Common myeloid progenitor, CD34-positive (primary cell): ENCODE data around the gene PRSS21.
A peak's percentile ranks its signal among the peaks of the same experiment; 100 is the strongest.

Experiments
- CTCF ChIA-PET: fragments of 350-600 bp; sonication (Branson Sonifier 250); formaldehyde crosslinking; loops from one replicate; lab custom pipeline; 2021; ENCODE audit warnings: antibody characterized with exemption; lab: Charles Lee
- POLR2A ChIA-PET: fragments of 350-600 bp; sonication (Branson Sonifier 250); formaldehyde crosslinking; loops from one replicate; lab custom pipeline; 2021; ENCODE audit warnings: antibody characterized with exemption; lab: Charles Lee
- DNase-seq, 3 donors: peaks; one replicate each; pipeline versions ENCODE4 v3.0.0 to v3.0.0-alpha.2; 2013
- H3K27ac ChIP-seq, 2 experiments: 1 replicate in 1 of 2; 2 replicates in 1 of 2; pipeline ENCODE4 v1.7.0; 2013; ENCODE audit warnings: inconsistent platforms in 2 of 2, low read length in 2 of 2, mild to moderate bottlenecking in 2 of 2, low read depth in 1 of 2, moderate library complexity in 1 of 2; ENCODE audit not compliant: severe bottlenecking in 2 of 2, insufficient read depth in 1 of 2, poor library complexity in 1 of 2
- H3K27me3 ChIP-seq, 5 experiments: replicated peaks in 2 of 5; 1 replicate in 3 of 5; 2 replicates in 2 of 5; pipeline versions ENCODE4 v1.6.1 to v1.7.0; 2013; ENCODE audit warnings: low read length in 4 of 5, mild to moderate bottlenecking in 2 of 5, moderate library complexity in 2 of 5, inconsistent platforms in 1 of 5; ENCODE audit not compliant: insufficient read depth in 5 of 5, control insufficient read depth in 4 of 5
- H3K36me3 ChIP-seq, 4 experiments: 1 replicate in 2 of 4; 2 replicates in 2 of 4; pipeline versions ENCODE4 v1.6.1 to v1.7.0; 2013; ENCODE audit warnings: low read length in 3 of 4, control low read depth in 1 of 4, mild to moderate bottlenecking in 1 of 4; ENCODE audit not compliant: control insufficient read depth in 4 of 4, insufficient read depth in 4 of 4
- H3K4me1 ChIP-seq, 4 experiments: 1 replicate in 3 of 4; 2 replicates in 1 of 4; pipeline versions ENCODE4 v1.6.1 to v1.7.1; 2013; ENCODE audit warnings: low read length in 3 of 4, mild to moderate bottlenecking in 3 of 4, control low read depth in 1 of 4, inconsistent platforms in 1 of 4, moderate library complexity in 1 of 4; ENCODE audit not compliant: control insufficient read depth in 4 of 4, insufficient read depth in 4 of 4; ENCODE audit errors: control extremely low read depth in 1 of 4
- H3K4me3 ChIP-seq, 7 experiments: 1 replicate in 4 of 7; 2 replicates in 3 of 7; pipeline versions ENCODE4 v1.5.1 to v1.7.0; 2013; ENCODE audit warnings: mild to moderate bottlenecking in 7 of 7, low read length in 6 of 7, moderate library complexity in 6 of 7, inconsistent platforms in 2 of 7, low read depth in 2 of 7, control low read depth in 1 of 7; ENCODE audit not compliant: insufficient read depth in 4 of 7, control insufficient read depth in 1 of 7; ENCODE audit errors: extremely low read depth in 1 of 7
- H3K9me3 ChIP-seq, 5 experiments: 1 replicate in 4 of 5; 2 replicates in 1 of 5; pipeline versions ENCODE4 v1.6.1 to v1.7.1; 2013; ENCODE audit warnings: low read length in 4 of 5, mild to moderate bottlenecking in 2 of 5, inconsistent platforms in 1 of 5, low read depth in 1 of 5, moderate library complexity in 1 of 5; ENCODE audit not compliant: control insufficient read depth in 4 of 5, insufficient read depth in 2 of 5; ENCODE audit errors: control extremely low read depth in 1 of 5
- WGBS: methylation state at CpG from one replicate; pipeline ENCODE4 v1.1.5; 2013; ENCODE audit not compliant: insufficient coverage; 5-methylcytosine and 5-hydroxymethylcytosine counted together

The PRSS21 gene

GRCh38 chr16:2838928-2839327 is 21.9 kb downstream of the PRSS21 start:
- Histone ChIP-seq H3K4me1 (peaks cover 0 to 31% (median 25%) of the 10 kb centered on the region in 4 experiments), H3K4me3 (no peak overlapping the region), H3K9me3 (no peaks in the 10 kb centered on the region), H3K27ac (no peak overlapping the region), H3K27me3 (no peaks in the 10 kb centered on the region), H3K36me3 (no peaks in the 10 kb centered on the region)
- POLR2A ChIA-PET: interaction anchor here (0.7 to 1.0 kb wide), 2 partner anchors 27 to 29 kb away, joined by 3 to 7 read pairs; no protein-coding TSS in a partner anchor
- WGBS: 3% methylated on average over 11 of the region's 12 CpGs
- CTCF ChIA-PET: interaction anchor here (0.8 to 3.8 kb wide), 29 partner anchors 10 to 120 kb away, joined by 3 to 47 read pairs (median 5); partner anchors contain the start of genes FLYWCH1, FLYWCH2, PRSS22 and ZG16B
- peak; percentile 61 to 83 (median 76) for DNase-seq

- no peak overlapping the region for H3K4me3 ChIP-seq
- no peaks in the 10 kb centered on the region for H3K27me3 ChIP-seq
- H3K9me3 ChIP-seq: no peaks in the 10 kb centered on the region
- WGBS: 90% methylated on average over 14 of the region's 15 CpGs
- H3K27ac ChIP-seq: no peak overlapping the region
- ChIA-PET CTCF (interaction anchor here (0.7 to 3.8 kb wide), 28 partner anchors 9 to 119 kb away, joined by 3 to 47 read pairs (median 4); partner anchors contain the start of genes FLYWCH1, FLYWCH2, PRSS22 and ZG16B), POLR2A (interaction anchor here (1.0 kb wide), 1 partner anchor 28 kb away, joined by 7 read pairs; no protein-coding TSS in a partner anchor)
- DNase-seq: no peak
- H3K4me1 ChIP-seq: peaks cover 0 to 31% (median 25%) of the 10 kb centered on the region in 4 experiments
- H3K36me3 ChIP-seq: no peaks in the 10 kb centered on the region
These were observed 22.8 kb downstream of the PRSS21 start for GRCh38 chr16:2839650-2840450.

GRCh38 chr16:2840914-2841313 is 23.9 kb downstream of the PRSS21 start:
- H3K27ac ChIP-seq: no peak overlapping the region
- H3K27me3 ChIP-seq: no peaks in the 10 kb centered on the region
- WGBS: 72% methylated on average over 9 of the region's 12 CpGs
- no peak overlapping the region for H3K4me3 ChIP-seq
- ChIA-PET CTCF (interaction anchor here (1.0 to 3.8 kb wide), 6 partner anchors 8 to 78 kb away, joined by 3 to 47 read pairs (median 12); no protein-coding TSS in a partner anchor), POLR2A (no interaction called here)
- no peak for DNase-seq
- H3K4me1 ChIP-seq: peaks cover 0 to 31% (median 23%) of the 10 kb centered on the region in 4 experiments
- no peaks in the 10 kb centered on the region for H3K36me3 ChIP-seq
- no peaks in the 10 kb centered on the region for H3K9me3 ChIP-seq

GRCh38 chr16:2841606-2842339 is 24.7 kb downstream of the PRSS21 start:
- H3K36me3 ChIP-seq: no peaks in the 10 kb centered on the region
- peaks cover 0 to 29% (median 20%) of the 10 kb centered on the region in 4 experiments for H3K4me1 ChIP-seq
- whole genome bisulfite sequencing: 72% methylated on average over 12 of the region's 18 CpGs
- H3K27me3 ChIP-seq: peaks cover 0 to 2% (median 0%) of the 10 kb centered on the region in 5 experiments
- H3K9me3 ChIP-seq: no peaks in the 10 kb centered on the region
- CTCF ChIA-PET: interaction anchor here (0.6 to 4.7 kb wide), 9 partner anchors 12 to 80 kb away, joined by 3 to 46 read pairs (median 6); partner anchors contain the start of gene ZG16B
- peak overlapping the region in 3 of 7 experiments; percentile 2 to 65 (median 37) for H3K4me3 ChIP-seq
- POLR2A ChIA-PET: no interaction called here
- no peak for DNase-seq
- no peak overlapping the region for H3K27ac ChIP-seq

GRCh38 chr16:2842340-2843000 is 25.4 kb downstream of the PRSS21 start:
- H3K27me3 ChIP-seq: peaks cover 0 to 3% (median 0%) of the 10 kb centered on the region in 5 experiments
- no peaks in the 10 kb centered on the region for H3K36me3 ChIP-seq
- H3K4me1 ChIP-seq: peaks cover 0 to 29% (median 20%) of the 10 kb centered on the region in 4 experiments
- no peaks in the 10 kb centered on the region for H3K9me3 ChIP-seq
- DNase-seq: peak; percentile 40 to 62 (median 51)
- H3K27ac ChIP-seq: no peak overlapping the region
- CTCF ChIA-PET: interaction anchor here (0.6 to 4.7 kb wide), 10 partner anchors 11 to 80 kb away, joined by 3 to 46 read pairs (median 6); partner anchors contain the start of gene ZG16B
- H3K4me3 ChIP-seq: peak overlapping the region in 4 of 7 experiments; percentile 2 to 65 (median 28)
- POLR2A ChIA-PET: interaction anchor here (1.3 kb wide), 1 partner anchor 26 kb away, joined by 4 read pairs; no protein-coding TSS in a partner anchor
- 29% methylated on average over 36 of the region's 40 CpGs for WGBS

- DNase-seq: no peak
- no peak overlapping the region for H3K4me3 ChIP-seq
- H3K36me3 ChIP-seq: no peaks in the 10 kb centered on the region
- peaks cover 0 to 29% (median 20%) of the 10 kb centered on the region in 4 experiments for H3K4me1 ChIP-seq
- H3K27ac ChIP-seq: no peak overlapping the region
- ChIA-PET POLR2A (interaction anchor here (1.3 kb wide), 1 partner anchor 25 kb away, joined by 4 read pairs; no protein-coding TSS in a partner anchor), CTCF (interaction anchor here (0.6 to 4.7 kb wide), 5 partner anchors 10 to 32 kb away, joined by 3 to 46 read pairs (median 6); no protein-coding TSS in a partner anchor)
- H3K27me3 ChIP-seq: peaks cover 0 to 3% (median 0%) of the 10 kb centered on the region in 5 experiments
- WGBS: 93% methylated on average over 8 of the region's 8 CpGs
- no peaks in the 10 kb centered on the region for H3K9me3 ChIP-seq
These were observed 26.5 kb downstream of the PRSS21 start for GRCh38 chr16:2843526-2843925.
